ENCODE measurements around the gene MIB2.

MIB2 gene

GRCh38 chr1:1598051-1598719 is 17.1 kb upstream of the MIB2 start:
- no peak for DNase-seq

GRCh38 chr1:1598720-1599029 is 16.6 kb upstream of the MIB2 start:
- no peak for DNase-seq

GRCh38 chr1:1599030-1599934 is 16.0 kb upstream of the MIB2 start:
- DNase-seq: peak in 1 of 2 experiments; percentile 46

- no peak for DNase-seq
These were observed 15.1 kb upstream of the MIB2 start, which contains the start of gene FNDC10 for GRCh38 chr1:1599935-1600860. FNDC10 (minus strand) TSS chr1:1600135; CDS start chr1:1600015, 120 bp downstream.

- DNase-seq: no peak
These were observed 14.3 kb upstream of the MIB2 start for GRCh38 chr1:1600861-1601563.

GRCh38 chr1:1601564-1602303 is 13.6 kb upstream of the MIB2 start:
- DNase-seq: no peak

GRCh38 chr1:1602304-1602967 is 12.9 kb upstream of the MIB2 start:
- no peak for DNase-seq

- DNase-seq: no peak
These were observed 12.3 kb upstream of the MIB2 start for GRCh38 chr1:1602968-1603506.

- no peak for DNase-seq
These were observed 11.5 kb upstream of the MIB2 start for GRCh38 chr1:1603671-1604373.

- DNase-seq: no peak
These were observed 10.8 kb upstream of the MIB2 start for GRCh38 chr1:1604374-1605033.

GRCh38 chr1:1605034-1605591 is 10.2 kb upstream of the MIB2 start:
- no peak for DNase-seq

- no peak for DNase-seq
These were observed 9.6 kb upstream of the MIB2 start for GRCh38 chr1:1605724-1606123.

- no peak for DNase-seq
These were observed 9.1 kb upstream of the MIB2 start for GRCh38 chr1:1606232-1606631.

GRCh38 chr1:1609822-1610485 is 5.3 kb upstream of the MIB2 start:
- DNase-seq: no peak

GRCh38 chr1:1610796-1611195 is 4.5 kb upstream of the MIB2 start:
- no peak for DNase-seq

GRCh38 chr1:1612104-1612400 is 3.2 kb upstream of the MIB2 start:
- no peak for DNase-seq

GRCh38 chr1:1613509-1614082 is 1.7 kb upstream of the MIB2 start:
- no peak for DNase-seq

- DNase-seq: peak in 1 of 2 experiments; percentile 16
These were observed 921 bp upstream of the MIB2 start for GRCh38 chr1:1614204-1614953.
